Uterus (tissue), 4 donors: Measurements from ENCODE around the gene COL13A1. TPM values are rescaled to one million over a fixed set of nuclear protein-coding genes. Genes with fewer than 3 reads are reported as not detected.

Experiments used
- DNase-seq, 2 donors: peaks; one replicate each; pipeline ENCODE4 v3.0.0-alpha.2; 2019 to 2020
- H3K27ac ChIP-seq, 2 donors: fragments of 200-600 bp; sonication (generic); 1 replicate in 1 of 2; 2 replicates in 1 of 2; pipeline ENCODE4 v1.5.1; 2016 to 2018
- H3K27me3 ChIP-seq, 2 donors: fragments of 200-600 bp; sonication (generic); one replicate each; pipeline ENCODE4 v1.5.1; 2018 to 2019; ENCODE audit warnings: control low read depth in 1 of 2
- H3K36me3 ChIP-seq, 2 donors: fragments of 200-600 bp; sonication (generic); one replicate each; pipeline ENCODE4 v1.5.1; 2019; ENCODE audit warnings: control low read depth in 1 of 2
- H3K4me1 ChIP-seq, 2 donors: fragments of 200-600 bp; sonication (generic); one replicate each; pipeline ENCODE4 v1.5.1; 2018 to 2019; ENCODE audit warnings: control low read depth in 1 of 2
- H3K4me3 ChIP-seq, 2 donors: fragments of 200-600 bp; sonication (generic); 1 replicate in 1 of 2; 2 replicates in 1 of 2; pipeline ENCODE4 v1.5.1; 2018 to 2019; ENCODE audit warnings: mild to moderate bottlenecking in 1 of 2
- H3K9me3 ChIP-seq, 2 donors: fragments of 200-600 bp; sonication (generic); one replicate each; pipeline ENCODE4 v1.5.1; 2019; ENCODE audit warnings: control low read depth in 1 of 2
- CTCF ChIP-seq, 4 experiments: fragments of 200-600 bp in 2 of 4; fragments of 450-650 bp in 2 of 4; sonication (generic) in 2 of 4; IDR thresholded peaks; one replicate each; pipeline ENCODE4 v1.5.1; 2016 to 2019; ENCODE audit warnings: antibody characterized with exemption in 4 of 4, mild to moderate bottlenecking in 2 of 4, moderate library complexity in 1 of 4
- POLR2A ChIP-seq, 2 donors: fragments of 450-650 bp; IDR thresholded peaks; one replicate each; pipeline ENCODE4 v1.6.1; 2016; ENCODE audit warnings: antibody characterized with exemption in 2 of 2, mild to moderate bottlenecking in 1 of 2, moderate library complexity in 1 of 2
- intact Hi-C: fragments of 100-400 bp; cut with DNase I; formaldehyde crosslinking; loops from one replicate; pipeline ENCODE4 v1.15.1; 2023; ENCODE audit warnings: low total_unique reads
- total RNA-seq, 4 donors: library from RNA; depleted of rRNA in 3 of 4; stranded (reverse); fragments of >200 nt in 3 of 4; gene quantifications; one replicate each; pipeline versions ENCODE4 v1.1.0 to v1.2.4, GENCODE V29; 2014 to 2023
- donor health status: DM: yes; HTN: yes; CAD: no.

The COL13A1 gene
- total RNA-seq, 4 donors from 2014 or later, result 2.1 to 13.9 (median 3.6) TPM; not detected in 1

- DNase-seq, result no peak
- intact Hi-C loops, result no loop called here
- Histone ChIP-seq H3K4me1 (no peaks in the 10 kb centered on the region), H3K36me3 (no peaks in the 10 kb centered on the region), H3K27me3 (no peaks in the 10 kb centered on the region), H3K9me3 (no peaks in the 10 kb centered on the region), H3K4me3 (no peak overlapping the region), H3K27ac (no peak overlapping the region)
- TF ChIP-seq POLR2A (IDR thresholded peaks at IDR 0.05), result no peak
- no peak for TF ChIP-seq CTCF (IDR thresholded peaks at IDR 0.05)
Observed at GRCh38 chr10:69758310-69758728, 43.4 kb upstream of the COL13A1 start.

- Histone ChIP-seq H3K36me3 (no peaks in the 10 kb centered on the region), H3K4me1 (no peaks in the 10 kb centered on the region), H3K9me3 (no peaks in the 10 kb centered on the region), H3K27me3 (no peaks in the 10 kb centered on the region), H3K4me3 (no peak overlapping the region), H3K27ac (no peak overlapping the region)
- no peak for DNase-seq
- no peak for TF ChIP-seq CTCF (IDR thresholded peaks at IDR 0.05)
- no peak for TF ChIP-seq POLR2A (IDR thresholded peaks at IDR 0.05)
- intact Hi-C loops, result no loop called here
Observed at GRCh38 chr10:69759641-69760040, 42.1 kb upstream of the COL13A1 start.

- Histone ChIP-seq H3K27ac (no peak overlapping the region), H3K9me3 (no peaks in the 10 kb centered on the region), H3K4me3 (no peak overlapping the region), H3K36me3 (no peaks in the 10 kb centered on the region), H3K4me1 (no peaks in the 10 kb centered on the region), H3K27me3 (no peaks in the 10 kb centered on the region)
- intact Hi-C loops, result no loop called here
- no peak for TF ChIP-seq CTCF (IDR thresholded peaks at IDR 0.05)
- no peak for TF ChIP-seq POLR2A (IDR thresholded peaks at IDR 0.05)
- DNase-seq, result no peak
Observed at GRCh38 chr10:69760072-69760471, 41.6 kb upstream of the COL13A1 start.

GRCh38 chr10:69761320-69761719, 40.4 kb upstream of the COL13A1 start:
- H3K4me1 ChIP-seq, result no peaks in the 10 kb centered on the region
- intact Hi-C loops, result no loop called here
- H3K27me3 ChIP-seq, result no peaks in the 10 kb centered on the region
- no peaks in the 10 kb centered on the region for H3K36me3 ChIP-seq
- H3K4me3 ChIP-seq, result no peak overlapping the region
- H3K9me3 ChIP-seq, result no peaks in the 10 kb centered on the region
- TF ChIP-seq POLR2A (IDR thresholded peaks at IDR 0.05) (no peak), CTCF (IDR thresholded peaks at IDR 0.05) (no peak)
- H3K27ac ChIP-seq, result no peak overlapping the region
- no peak for DNase-seq

GRCh38 chr10:69766161-69766910, 35.4 kb upstream of the COL13A1 start:
- Histone ChIP-seq H3K9me3 (no peaks in the 10 kb centered on the region), H3K36me3 (no peaks in the 10 kb centered on the region), H3K4me1 (no peaks in the 10 kb centered on the region), H3K27me3 (no peaks in the 10 kb centered on the region), H3K4me3 (no peak overlapping the region), H3K27ac (no peak overlapping the region)
- no peak for DNase-seq
- intact Hi-C loops, result no loop called here
- TF ChIP-seq CTCF (IDR thresholded peaks at IDR 0.05) (no peak), POLR2A (IDR thresholded peaks at IDR 0.05) (no peak)
